HFFc6 (cell line): ENCODE measurements around the gene ARAP1. TPM values are rescaled to one million over a fixed set of nuclear protein-coding genes. Genes with fewer than 3 reads are reported as not detected.
A peak's percentile ranks its signal among the peaks of the same experiment; 100 is the strongest.

Source experiments
- DNase-seq: peaks from one replicate; pipeline ENCODE4 v3.0.0-alpha.2; 2018
- H3K27ac Mint-ChIP-seq: 2 replicates; pipeline ENCODE4 v1.8.0; 2020; ENCODE audit warnings: mild to moderate bottlenecking, mixed read lengths
- H3K27me3 Mint-ChIP-seq: 2 replicates; pipeline ENCODE4 v1.8.0; 2021; ENCODE audit warnings: mild to moderate bottlenecking, moderate library complexity, mixed read lengths; ENCODE audit not compliant: insufficient read depth
- H3K36me3 Mint-ChIP-seq: 2 replicates; pipeline ENCODE4 v1.8.0; 2021; ENCODE audit warnings: low read depth, mixed read lengths
- H3K4me1 Mint-ChIP-seq: 2 replicates; pipeline ENCODE4 v1.8.0; 2020; ENCODE audit warnings: low read depth, mixed read lengths
- H3K4me3 Mint-ChIP-seq: 2 replicates; pipeline ENCODE4 v1.8.0; 2020; ENCODE audit warnings: mild to moderate bottlenecking, moderate library complexity, mixed read lengths
- H3K9me3 Mint-ChIP-seq: 2 replicates; pipeline ENCODE4 v1.8.0; 2020; ENCODE audit warnings: mild to moderate bottlenecking, mixed read lengths
- CTCF ChIP-seq: fragments of 200-600 bp; sonication (generic); IDR thresholded peaks from 2 replicates; pipeline ENCODE4 v1.5.0; 2021; ENCODE audit warnings: antibody characterized with exemption, mild to moderate bottlenecking
- total RNA-seq, 6 experiments: library from RNA; stranded (reverse); fragmentation: NEBNext Ultra II Directional; extraction: Animal tissue kit (Norgen Biotek cat#: 25700); gene quantifications; 2 replicates in 1 of 6; 3 replicates in 5 of 6; pipeline ENCODE4 v1.2.3, GENCODE V29; 2021

ARAP1 gene
- total RNA-seq, 6 experiments from 2014 or later, result 42.5 to 49.0 (median 46.8) TPM

GRCh38 chr11:72724021-72724551 lies 28.1 kb downstream of the ARAP1 start:
- peak overlapping the region; percentile 58 for H3K27ac Mint-ChIP-seq
- H3K36me3 Mint-ChIP-seq, result peaks cover 6% of the 10 kb centered on the region; the same call in 1 of the 2 replicates
- peaks cover 60% of the 10 kb centered on the region for H3K4me1 Mint-ChIP-seq
- H3K27me3 Mint-ChIP-seq, result no peaks in the 10 kb centered on the region; the same call in 1 of the 2 replicates
- no peaks in the 10 kb centered on the region for H3K9me3 Mint-ChIP-seq
- no peak for TF ChIP-seq CTCF
- H3K4me3 Mint-ChIP-seq, result no peak overlapping the region
- no peak for DNase-seq

GRCh38 chr11:72723508-72723907 lies 28.7 kb downstream of the ARAP1 start:
- Mint-ChIP-seq H3K4me3 (no peak overlapping the region), H3K27ac (peak overlapping the region; percentile 58), H3K27me3 (peaks cover under 1% of the 10 kb centered on the region; the same call in 1 of the 2 replicates), H3K36me3 (0 out of 2 replicates have a peak, but pooled peaks cover under 1% of the 10 kb centered on the region), H3K9me3 (no peaks in the 10 kb centered on the region), H3K4me1 (peaks cover 64% of the 10 kb centered on the region)
- DNase-seq, result no peak
- TF ChIP-seq CTCF, result no peak

GRCh38 chr11:72722050-72722748 lies 30.0 kb downstream of the ARAP1 start:
- Mint-ChIP-seq H3K9me3 (no peaks in the 10 kb centered on the region), H3K4me3 (peak overlapping the region; percentile 90), H3K27me3 (peaks cover 4% of the 10 kb centered on the region), H3K36me3 (no peaks in the 10 kb centered on the region), H3K27ac (peak overlapping the region; percentile 88), H3K4me1 (peaks cover 56% of the 10 kb centered on the region)
- DNase-seq, result peak; percentile 86
- TF ChIP-seq CTCF, result no peak

- Mint-ChIP-seq H3K36me3 (no peaks in the 10 kb centered on the region), H3K9me3 (no peaks in the 10 kb centered on the region), H3K27ac (peak overlapping the region; percentile 88), H3K4me3 (peak overlapping the region; percentile 90), H3K4me1 (peaks cover 56% of the 10 kb centered on the region), H3K27me3 (peaks cover 4% of the 10 kb centered on the region)
- TF ChIP-seq CTCF, result no peak
- DNase-seq, result no peak
Observed at GRCh38 chr11:72721689-72722049, 30.5 kb downstream of the ARAP1 start.

GRCh38 chr11:72721276-72721675 lies 30.9 kb downstream of the ARAP1 start:
- TF ChIP-seq CTCF, result no peak
- H3K27me3 Mint-ChIP-seq, result peaks cover 4% of the 10 kb centered on the region
- no peak for DNase-seq
- peak overlapping the region; percentile 88 for H3K27ac Mint-ChIP-seq
- H3K4me3 Mint-ChIP-seq, result peak overlapping the region; percentile 90
- H3K4me1 Mint-ChIP-seq, result peaks cover 56% of the 10 kb centered on the region
- no peaks in the 10 kb centered on the region for H3K9me3 Mint-ChIP-seq
- no peaks in the 10 kb centered on the region for H3K36me3 Mint-ChIP-seq
